ENCODE results near the gene POLR2E. TPM values are rescaled to one million over a fixed set of nuclear protein-coding genes. Genes with fewer than 3 reads are reported as not detected.
A peak's percentile ranks its signal among the peaks of the same experiment; 100 is the strongest.

Gene POLR2E
- total and polyA plus RNA-seq, 2 experiments from 2014 or later, result 172 to 336 TPM

DNA sequence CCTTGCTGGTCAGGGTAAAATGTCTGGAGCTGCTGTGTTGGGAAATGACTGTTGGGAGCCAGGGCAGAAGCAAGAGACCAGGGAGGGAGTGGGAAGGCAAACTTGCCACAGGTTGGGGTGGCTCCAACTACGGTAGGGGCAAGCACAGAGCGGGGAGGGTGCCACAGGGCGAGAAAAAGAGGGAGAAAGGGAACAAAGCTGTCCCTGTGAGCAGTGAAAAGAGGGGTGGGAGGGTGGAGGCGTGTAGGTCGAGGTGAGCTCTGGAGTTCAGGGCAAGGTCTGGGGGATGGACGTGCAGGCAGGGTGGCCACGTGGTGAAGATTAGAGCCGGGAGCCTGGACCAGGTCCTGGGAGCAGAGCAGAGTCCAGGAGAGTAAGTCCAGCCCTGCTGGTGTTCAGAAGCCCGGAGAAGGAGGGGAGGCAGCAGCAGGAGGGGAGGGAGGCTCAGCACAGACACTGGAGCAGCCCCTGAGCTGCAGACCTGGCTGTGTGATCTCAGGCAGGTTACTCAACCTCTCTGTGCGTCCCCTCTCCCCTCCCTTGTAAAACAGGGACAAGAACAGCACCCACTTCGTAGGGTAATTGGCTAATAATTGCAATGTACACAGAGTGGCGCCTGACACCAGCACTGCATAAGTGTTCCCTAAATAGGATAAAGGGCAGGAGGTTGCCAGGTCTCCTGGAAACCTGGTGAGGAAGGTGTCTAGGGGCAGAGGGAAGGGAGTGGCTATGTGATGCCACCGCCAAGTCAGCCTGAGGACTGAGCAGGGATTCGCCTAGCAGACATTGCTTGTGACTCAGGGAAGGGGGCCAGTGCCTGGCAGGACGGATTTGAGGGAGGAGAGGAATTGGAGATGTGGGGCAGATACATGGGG lies 3.2 kb upstream of the POLR2E start:
- peak; percentile 67 for DNase-seq
- H3K27ac ChIP-seq, result peak overlapping the region; percentile 87
- H3K4me3 ChIP-seq, result no peak overlapping the region
- H3K9ac ChIP-seq, result peak overlapping the region; percentile 70; the same call in 1 of the 2 replicates
- no peaks in the 10 kb centered on the region for H4K20me1 ChIP-seq (ENCODE audit: insufficient read depth)
- no peak for TF ChIP-seq EZH2phosphoT487 (IDR thresholded peaks at IDR 0.05; ENCODE audit: insufficient read depth, low read depth)
- no peak for TF ChIP-seq EZH2 (IDR thresholded peaks at IDR 0.05; ENCODE audit: insufficient read depth, poor library complexity, severe bottlenecking)
- H3K4me1 ChIP-seq (ENCODE audit: insufficient read depth), result peaks cover 38% of the 10 kb centered on the region
- H3F3A ChIP-seq (ENCODE audit: insufficient read depth), result peaks cover 33% of the 10 kb centered on the region
- H3K27me3 ChIP-seq (replicated peaks; ENCODE audit: insufficient read depth), result no peaks in the 10 kb centered on the region
- no peaks in the 10 kb centered on the region for H3K9me3 ChIP-seq (ENCODE audit: low read depth)
- peaks cover 17% of the 10 kb centered on the region for H3K79me2 ChIP-seq (ENCODE audit: insufficient read depth)
- no peaks in the 10 kb centered on the region for H3K36me3 ChIP-seq (ENCODE audit: low read depth)
- in situ Hi-C loops (cut with MboI), result no loop called here
- WGBS, 2 experiments (ENCODE audit: low coverage in 1 of 2, low lambda C conversion rate in 2 of 2, missing lambda C conversion rate in 2 of 2), result 25 to 30% methylated on average over 14 to 15 of the region's 15 CpGs
- H3K9me2 ChIP-seq (ENCODE audit: insufficient read depth), result no peaks in the 10 kb centered on the region
- no peak overlapping the region for H2AFZ ChIP-seq
- H3K4me2 ChIP-seq (ENCODE audit: unreplicated experiment), result peak overlapping the region; percentile 72

DNA sequence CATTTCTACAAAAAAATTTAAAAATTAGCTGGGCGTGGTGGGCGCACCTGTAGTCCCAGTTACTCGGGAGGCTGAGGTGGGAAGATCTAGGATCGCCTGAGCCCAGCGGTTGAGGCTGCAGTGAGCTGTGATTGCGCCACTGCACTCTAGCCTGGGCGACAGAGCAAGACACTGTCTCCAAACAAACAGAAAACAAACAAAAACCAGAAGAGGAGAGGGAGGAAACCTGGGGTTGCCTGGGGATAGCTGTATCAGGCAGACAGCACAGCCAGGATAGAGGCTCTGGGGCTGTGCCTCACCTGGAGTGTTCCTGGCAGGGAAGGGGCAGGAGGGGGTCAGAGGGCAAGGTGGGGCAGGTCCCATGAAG lies 2.6 kb upstream of the POLR2E start:
- no peaks in the 10 kb centered on the region for H3K36me3 ChIP-seq (ENCODE audit: low read depth)
- no peaks in the 10 kb centered on the region for H3K27me3 ChIP-seq (replicated peaks; ENCODE audit: insufficient read depth)
- peaks cover 27% of the 10 kb centered on the region for H3F3A ChIP-seq (ENCODE audit: insufficient read depth)
- H3K9me2 ChIP-seq (ENCODE audit: insufficient read depth), result no peaks in the 10 kb centered on the region
- H3K79me2 ChIP-seq (ENCODE audit: insufficient read depth), result peaks cover 24% of the 10 kb centered on the region
- 39 to 49% methylated on average over 7 of the region's 7 CpGs for WGBS, 2 experiments (ENCODE audit: low coverage in 1 of 2, low lambda C conversion rate in 2 of 2, missing lambda C conversion rate in 2 of 2)
- no peaks in the 10 kb centered on the region for H4K20me1 ChIP-seq (ENCODE audit: insufficient read depth)
- H3K9ac ChIP-seq, result peak overlapping the region; percentile 18; the same call in 1 of the 2 replicates
- DNase-seq, result no peak
- H2AFZ ChIP-seq, result no peak overlapping the region
- no peak overlapping the region for H3K27ac ChIP-seq
- no peak overlapping the region for H3K4me3 ChIP-seq
- no peak for TF ChIP-seq EZH2 (IDR thresholded peaks at IDR 0.05; ENCODE audit: insufficient read depth, poor library complexity, severe bottlenecking)
- no peak for TF ChIP-seq EZH2phosphoT487 (IDR thresholded peaks at IDR 0.05; ENCODE audit: insufficient read depth, low read depth)
- no peak overlapping the region for H3K4me2 ChIP-seq (ENCODE audit: unreplicated experiment)
- no peaks in the 10 kb centered on the region for H3K9me3 ChIP-seq (ENCODE audit: low read depth)
- H3K4me1 ChIP-seq (ENCODE audit: insufficient read depth), result peaks cover 31% of the 10 kb centered on the region
- in situ Hi-C loops (cut with MboI), result no loop called here

DNA sequence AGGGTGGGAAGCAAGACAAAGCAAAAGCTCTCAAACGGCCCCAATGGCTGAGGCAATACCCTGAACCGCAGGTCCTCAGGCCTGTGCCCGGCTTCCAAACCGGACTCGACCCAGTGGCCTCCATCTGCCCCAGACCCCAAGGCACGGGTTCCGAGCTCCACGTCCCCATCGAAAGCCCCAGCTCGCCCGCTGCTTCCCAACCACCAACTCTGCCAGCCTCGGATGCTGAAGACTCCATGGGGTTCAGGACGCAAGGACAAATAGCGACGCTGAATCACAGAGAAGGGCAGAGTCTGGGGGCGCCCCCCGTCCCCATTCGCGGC lies 559 bp downstream of the POLR2E start:
- peak overlapping the region; percentile 90 for H3K4me3 ChIP-seq
- H4K20me1 ChIP-seq (ENCODE audit: insufficient read depth), result no peaks in the 10 kb centered on the region
- no peaks in the 10 kb centered on the region for H3K9me2 ChIP-seq (ENCODE audit: insufficient read depth)
- peak overlapping the region; percentile 78 for H3K4me2 ChIP-seq (ENCODE audit: unreplicated experiment)
- TF ChIP-seq EZH2phosphoT487 (IDR thresholded peaks at IDR 0.05; ENCODE audit: insufficient read depth, low read depth) (no peak), EZH2 (IDR thresholded peaks at IDR 0.05; ENCODE audit: insufficient read depth, poor library complexity, severe bottlenecking) (no peak)
- H3K27ac ChIP-seq, result peak overlapping the region; percentile 47
- H3K79me2 ChIP-seq (ENCODE audit: insufficient read depth), result peaks cover 35% of the 10 kb centered on the region
- no peak overlapping the region for H2AFZ ChIP-seq
- H3K27me3 ChIP-seq (replicated peaks; ENCODE audit: insufficient read depth), result no peaks in the 10 kb centered on the region
- peaks cover 16% of the 10 kb centered on the region for H3K4me1 ChIP-seq (ENCODE audit: insufficient read depth)
- H3K9ac ChIP-seq, result peak overlapping the region; percentile 92
- WGBS, 2 experiments (ENCODE audit: low coverage in 1 of 2, low lambda C conversion rate in 2 of 2, missing lambda C conversion rate in 2 of 2), result 1 to 5% methylated on average over 14 to 19 of the region's 19 CpGs
- DNase-seq, result peak; percentile 37
- peaks cover 9% of the 10 kb centered on the region for H3F3A ChIP-seq (ENCODE audit: insufficient read depth)
- in situ Hi-C loops (cut with MboI), result no loop called here
- 0 out of 2 replicates have a peak, but pooled peaks cover 3% of the 10 kb centered on the region for H3K36me3 ChIP-seq (ENCODE audit: low read depth)
- no peaks in the 10 kb centered on the region for H3K9me3 ChIP-seq (ENCODE audit: low read depth)

DNA sequence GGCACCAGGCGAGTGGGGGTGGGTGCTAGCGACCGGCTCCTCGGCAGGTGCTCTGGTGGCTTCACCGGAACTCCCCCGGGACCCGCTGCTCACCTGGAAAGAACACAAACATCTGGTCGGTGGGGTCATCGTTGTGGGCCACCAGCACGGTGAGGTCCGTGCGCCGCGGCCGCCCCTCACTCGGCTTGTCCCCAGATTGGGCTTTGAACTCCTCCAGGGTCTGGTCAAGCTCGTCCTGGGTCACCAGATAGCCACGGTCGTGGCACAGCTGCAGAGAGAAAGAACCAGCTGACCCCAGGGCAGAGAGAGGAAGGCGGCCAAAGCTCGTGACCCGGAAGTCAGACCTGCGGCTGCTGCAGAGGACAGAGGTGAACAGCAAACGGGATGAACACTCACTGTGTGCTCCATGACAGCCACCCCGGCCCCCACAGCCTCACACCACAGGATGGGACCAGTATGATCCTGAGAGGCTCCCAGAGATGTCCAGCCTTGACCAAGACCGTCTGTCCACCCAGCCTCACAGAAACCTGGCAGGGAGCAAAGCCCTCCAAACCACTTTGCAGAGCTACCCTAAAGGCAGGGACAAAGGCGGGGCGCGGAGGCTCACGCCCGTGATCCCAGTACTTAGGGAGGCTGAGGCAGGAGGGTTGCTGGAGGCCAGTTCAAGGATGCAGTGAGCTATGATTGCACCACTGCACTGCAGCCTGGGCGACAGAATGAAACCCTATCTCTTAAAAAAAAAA lies 1.2 kb downstream of the POLR2E start:
- Histone ChIP-seq H3K79me2 (ENCODE audit: insufficient read depth) (peaks cover 35% of the 10 kb centered on the region), H3K27me3 (replicated peaks; ENCODE audit: insufficient read depth) (no peaks in the 10 kb centered on the region), H3K4me1 (ENCODE audit: insufficient read depth) (peaks cover 12% of the 10 kb centered on the region), H2AFZ (no peak overlapping the region), H3F3A (ENCODE audit: insufficient read depth) (peaks cover 3% of the 10 kb centered on the region), H3K9me2 (ENCODE audit: insufficient read depth) (no peaks in the 10 kb centered on the region), H3K27ac (peak overlapping the region; percentile 47), H3K4me2 (ENCODE audit: unreplicated experiment) (peak overlapping the region; percentile 78), H4K20me1 (ENCODE audit: insufficient read depth) (no peaks in the 10 kb centered on the region), H3K36me3 (ENCODE audit: low read depth) (peaks cover 3% of the 10 kb centered on the region; the same call in 1 of the 2 replicates), H3K9ac (peak overlapping the region; percentile 92), H3K4me3 (peak overlapping the region; percentile 90), H3K9me3 (ENCODE audit: low read depth) (no peaks in the 10 kb centered on the region)
- in situ Hi-C loops (cut with MboI), result no loop called here
- WGBS, 2 experiments (ENCODE audit: low coverage in 1 of 2, low lambda C conversion rate in 2 of 2, missing lambda C conversion rate in 2 of 2), result 61 to 69% methylated on average over 31 to 32 of the region's 32 CpGs
- DNase-seq, result peak; percentile 39
- TF ChIP-seq EZH2 (IDR thresholded peaks at IDR 0.05; ENCODE audit: insufficient read depth, poor library complexity, severe bottlenecking) (no peak), EZH2phosphoT487 (IDR thresholded peaks at IDR 0.05; ENCODE audit: insufficient read depth, low read depth) (no peak)
